ENCODE results near the gene DIP2B. TPM values are rescaled to one million over a fixed set of nuclear protein-coding genes. Genes with fewer than 3 reads are reported as not detected.

The DIP2B gene
- polyA plus RNA-seq, 2 of the 4 experiments (the other 2 are of a cell fraction), result 16.9 to 29.3 TPM

GRCh38 chr12:50662116-50662510 lies 157.3 kb downstream of the DIP2B start (continued):
- no peak for TF ChIP-seq POLR2AphosphoS2 (conservative IDR thresholded peaks at IDR 0.05; ENCODE audit: low read length)

DNA sequence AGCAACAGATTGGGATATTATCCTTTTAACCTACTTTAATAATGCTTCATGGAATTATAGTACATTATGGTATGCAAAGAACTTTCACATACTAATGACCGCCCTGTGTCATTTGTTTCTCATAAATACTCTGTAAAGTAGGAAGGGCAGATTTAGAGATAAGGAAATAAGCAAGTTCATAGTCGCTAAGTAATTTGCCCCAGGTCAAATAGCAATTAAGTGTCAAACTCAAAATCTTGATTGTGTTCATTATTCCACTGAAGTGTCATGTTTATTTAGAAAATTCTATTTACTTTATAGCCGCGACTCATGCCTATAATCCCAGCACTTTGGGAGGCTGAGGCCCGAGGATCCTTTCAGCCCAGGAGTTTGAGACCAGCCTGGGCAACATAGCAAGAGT lies 160.4 kb downstream of the DIP2B start:
- 91% methylated on average over 5 of the region's 5 CpGs for WGBS (ENCODE audit: missing lambda C conversion rate)
- CTCF ChIA-PET, result interaction anchor here (0.7 to 1.8 kb wide), 4 partner anchors 9 to 160 kb away, joined by 3 to 8 read pairs (median 3); partner anchors contain the start of gene DIP2B
- peak overlapping the region; percentile 41; the same call in 1 of the 3 replicates for H3K4me2 ChIP-seq
- no peaks in the 10 kb centered on the region for H3K9me3 ChIP-seq
- H3K4me1 ChIP-seq, result peaks cover 22% of the 10 kb centered on the region
- no peak overlapping the region for H3K27ac ChIP-seq
- no peak for FAIRE-seq
- no peak for DNase-seq (ENCODE audit: low read depth in 1 of 2, low spot score in 1 of 2)
- POLR2A ChIA-PET, result no interaction called here
- no peak for TF ChIP-seq RNF2 (IDR thresholded peaks at IDR 0.05; ENCODE audit: borderline replicate concordance, low read depth)
- TF ChIP-seq RFX5 (IDR thresholded peaks at IDR 0.05), result no peak
- TF ChIP-seq, protein P1, sequence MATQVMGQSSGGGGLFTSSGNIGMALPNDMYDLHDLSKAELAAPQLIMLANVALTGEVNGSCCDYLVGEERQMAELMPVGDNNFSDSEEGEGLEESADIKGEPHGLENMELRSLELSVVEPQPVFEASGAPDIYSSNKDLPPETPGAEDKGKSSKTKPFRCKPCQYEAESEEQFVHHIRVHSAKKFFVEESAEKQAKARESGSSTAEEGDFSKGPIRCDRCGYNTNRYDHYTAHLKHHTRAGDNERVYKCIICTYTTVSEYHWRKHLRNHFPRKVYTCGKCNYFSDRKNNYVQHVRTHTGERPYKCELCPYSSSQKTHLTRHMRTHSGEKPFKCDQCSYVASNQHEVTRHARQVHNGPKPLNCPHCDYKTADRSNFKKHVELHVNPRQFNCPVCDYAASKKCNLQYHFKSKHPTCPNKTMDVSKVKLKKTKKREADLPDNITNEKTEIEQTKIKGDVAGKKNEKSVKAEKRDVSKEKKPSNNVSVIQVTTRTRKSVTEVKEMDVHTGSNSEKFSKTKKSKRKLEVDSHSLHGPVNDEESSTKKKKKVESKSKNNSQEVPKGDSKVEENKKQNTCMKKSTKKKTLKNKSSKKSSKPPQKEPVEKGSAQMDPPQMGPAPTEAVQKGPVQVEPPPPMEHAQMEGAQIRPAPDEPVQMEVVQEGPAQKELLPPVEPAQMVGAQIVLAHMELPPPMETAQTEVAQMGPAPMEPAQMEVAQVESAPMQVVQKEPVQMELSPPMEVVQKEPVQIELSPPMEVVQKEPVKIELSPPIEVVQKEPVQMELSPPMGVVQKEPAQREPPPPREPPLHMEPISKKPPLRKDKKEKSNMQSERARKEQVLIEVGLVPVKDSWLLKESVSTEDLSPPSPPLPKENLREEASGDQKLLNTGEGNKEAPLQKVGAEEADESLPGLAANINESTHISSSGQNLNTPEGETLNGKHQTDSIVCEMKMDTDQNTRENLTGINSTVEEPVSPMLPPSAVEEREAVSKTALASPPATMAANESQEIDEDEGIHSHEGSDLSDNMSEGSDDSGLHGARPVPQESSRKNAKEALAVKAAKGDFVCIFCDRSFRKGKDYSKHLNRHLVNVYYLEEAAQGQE (IDR thresholded peaks at IDR 0.05), result no peak
- TF ChIP-seq CEBPB (IDR thresholded peaks at IDR 0.05), result no peak
- TF ChIP-seq, protein P2, sequence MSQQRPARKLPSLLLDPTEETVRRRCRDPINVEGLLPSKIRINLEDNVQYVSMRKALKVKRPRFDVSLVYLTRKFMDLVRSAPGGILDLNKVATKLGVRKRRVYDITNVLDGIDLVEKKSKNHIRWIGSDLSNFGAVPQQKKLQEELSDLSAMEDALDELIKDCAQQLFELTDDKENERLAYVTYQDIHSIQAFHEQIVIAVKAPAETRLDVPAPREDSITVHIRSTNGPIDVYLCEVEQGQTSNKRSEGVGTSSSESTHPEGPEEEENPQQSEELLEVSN (IDR thresholded peaks at IDR 0.05; ENCODE audit: borderline replicate concordance, low read depth), result no peak
- TF ChIP-seq, protein P3, sequence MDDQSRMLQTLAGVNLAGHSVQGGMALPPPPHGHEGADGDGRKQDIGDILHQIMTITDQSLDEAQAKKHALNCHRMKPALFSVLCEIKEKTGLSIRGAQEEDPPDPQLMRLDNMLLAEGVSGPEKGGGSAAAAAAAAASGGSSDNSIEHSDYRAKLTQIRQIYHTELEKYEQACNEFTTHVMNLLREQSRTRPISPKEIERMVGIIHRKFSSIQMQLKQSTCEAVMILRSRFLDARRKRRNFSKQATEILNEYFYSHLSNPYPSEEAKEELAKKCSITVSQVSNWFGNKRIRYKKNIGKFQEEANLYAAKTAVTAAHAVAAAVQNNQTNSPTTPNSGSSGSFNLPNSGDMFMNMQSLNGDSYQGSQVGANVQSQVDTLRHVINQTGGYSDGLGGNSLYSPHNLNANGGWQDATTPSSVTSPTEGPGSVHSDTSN (IDR thresholded peaks at IDR 0.05), result no peak
- ATAC-seq, result no peak
- H3K4me3 ChIP-seq, result no peak overlapping the region

- FAIRE-seq, result no peak
- no peak overlapping the region for H3K4me3 ChIP-seq
- peaks cover 18% of the 10 kb centered on the region for H3K4me1 ChIP-seq
- H3K4me2 ChIP-seq, result no peak overlapping the region
- CTCF ChIA-PET, result interaction anchor here (0.7 kb wide), 1 partner anchor 158 kb away, joined by 3 read pairs; no protein-coding TSS in a partner anchor
- DNase-seq (ENCODE audit: low read depth in 1 of 2, low spot score in 1 of 2), result no peak
- H3K27ac ChIP-seq, result no peak overlapping the region
- no peak for ATAC-seq
- whole genome bisulfite sequencing (ENCODE audit: missing lambda C conversion rate), result 82% methylated on average over 1 of the region's 1 CpG
- no peaks in the 10 kb centered on the region for H3K9me3 ChIP-seq
- no peak for TF ChIP-seq MAFK (IDR thresholded peaks at IDR 0.05; ENCODE audit: partially characterized antibody)
- no peak for TF ChIP-seq TP53 (CRISPR knock-in tag; IDR thresholded peaks at IDR 0.05)
- no peak for TF ChIP-seq SREBF2 (IDR thresholded peaks at IDR 0.05)
- TF ChIP-seq ESRRA (IDR thresholded peaks at IDR 0.05; ENCODE audit: borderline replicate concordance, low read length), result no peak
- no peak for TF ChIP-seq CHD2 (IDR thresholded peaks at IDR 0.05; ENCODE audit: low read length, partially characterized antibody)
- TF ChIP-seq ZFP36 (IDR thresholded peaks at IDR 0.05; ENCODE audit: borderline replicate concordance, partially characterized antibody), result no peak
- TF ChIP-seq HOXB5 (CRISPR knock-in tag; IDR thresholded peaks at IDR 0.05), result no peak
- no peak for TF ChIP-seq CEBPB (IDR thresholded peaks at IDR 0.05)
- TF ChIP-seq HES2 (IDR thresholded peaks at IDR 0.05), result no peak
- no peak for TF ChIP-seq FOXS1 (CRISPR knock-in tag; IDR thresholded peaks at IDR 0.05)
- TF ChIP-seq HOXA7 (CRISPR knock-in tag; IDR thresholded peaks at IDR 0.05), result no peak
- TF ChIP-seq BHLHE40 (IDR thresholded peaks at IDR 0.05; ENCODE audit: low read depth, low read length), result no peak
- no peak for TF ChIP-seq HOXB13 (CRISPR knock-in tag; IDR thresholded peaks at IDR 0.05; ENCODE audit: low read depth)
- TF ChIP-seq, protein P3 (IDR thresholded peaks at IDR 0.05), result no peak
- no peak for TF ChIP-seq EHF (CRISPR knock-in tag; IDR thresholded peaks at IDR 0.05)
- no peak for TF ChIP-seq PHF8 (IDR thresholded peaks at IDR 0.05; ENCODE audit: borderline replicate concordance, low read depth)
- no peak for TF ChIP-seq ZNF302 (CRISPR knock-in tag; IDR thresholded peaks at IDR 0.05)
- TF ChIP-seq, protein P2 (IDR thresholded peaks at IDR 0.05; ENCODE audit: borderline replicate concordance, low read depth), result no peak
- POLR2A ChIA-PET, result interaction anchor here (0.6 kb wide), 1 partner anchor 65 kb away, joined by 5 read pairs; no protein-coding TSS in a partner anchor
These were observed 160.8 kb downstream of the DIP2B start for GRCh38 chr12:50665609-50666008.

Data from A549 (cell line).